SU-DHL-6 (cell line): ENCODE measurements around the gene SLC12A7.

Source experiments
- H2AFZ ChIP-seq: fragments of 200-600 bp; sonication (generic); 2 replicates; pipeline ENCODE4 v1.6.1; 2014; ENCODE audit warnings: low read depth, mild to moderate bottlenecking, moderate library complexity, mixed read lengths, antibody characterized with exemption, low read length; ENCODE audit not compliant: severe bottlenecking
- H3F3A ChIP-seq: fragments of 200-600 bp; shearing (Covaris generic); 2 replicates; pipeline ENCODE4 v1.6.0; 2016; ENCODE audit warnings: antibody characterized with exemption, mild to moderate bottlenecking; ENCODE audit not compliant: insufficient read depth
- H3K27ac ChIP-seq: fragments of 200-600 bp; sonication (generic); 2 replicates; pipeline ENCODE4 v1.5.1; 2016; ENCODE audit warnings: low read depth, mild to moderate bottlenecking, low read length, moderate library complexity, mixed read lengths
- H3K27me3 ChIP-seq: fragments of 200-600 bp; sonication (generic), shearing (Covaris generic); 2 replicates; pipeline ENCODE4 v1.6.0; 2014; ENCODE audit warnings: mild to moderate bottlenecking, low read length
- H3K36me3 ChIP-seq: fragments of 200-600 bp; sonication (generic); 2 replicates; pipeline ENCODE4 v1.6.1; 2014; ENCODE audit warnings: mild to moderate bottlenecking, low read length, mixed read lengths
- H3K4me2 ChIP-seq: fragments of 300-600, 200-600 bp; shearing (Covaris generic), sonication (generic); 2 replicates; pipeline ENCODE4 v1.6.0; 2014; ENCODE audit warnings: low read length, low read depth, mild to moderate bottlenecking; ENCODE audit not compliant: poor library complexity, severe bottlenecking
- H3K4me3 ChIP-seq: fragments of 200-600 bp; sonication (generic); 2 replicates; pipeline ENCODE4 v1.5.1; 2014; ENCODE audit warnings: antibody characterized with exemption, low read length, mild to moderate bottlenecking, mixed read lengths; ENCODE audit not compliant: insufficient read depth, poor library complexity, severe bottlenecking
- H3K79me2 ChIP-seq: fragments of 200-600 bp; sonication (generic); 2 replicates; pipeline ENCODE4 v1.6.1; 2014; ENCODE audit warnings: mild to moderate bottlenecking, low read length, moderate library complexity; ENCODE audit not compliant: insufficient read depth
- H3K9ac ChIP-seq: fragments of 200-600 bp; sonication (generic); 2 replicates; pipeline ENCODE4 v1.7.0; 2014; ENCODE audit warnings: mild to moderate bottlenecking, low read length
- H3K9me2 ChIP-seq: fragments of 200-600 bp; sonication (generic); replicated peaks from 2 replicates; pipeline ENCODE4 v1.6.1; 2014; ENCODE audit warnings: low read length; ENCODE audit not compliant: insufficient read depth
- H3K9me3 ChIP-seq: fragments of 200-600 bp; sonication (generic); 2 replicates; pipeline ENCODE4 v1.6.1; 2014; ENCODE audit warnings: low read length, mixed read lengths; ENCODE audit not compliant: insufficient read depth
- H4K20me1 ChIP-seq: fragments of 200-600 bp; sonication (generic); 2 replicates; pipeline ENCODE4 v1.6.1; 2014; ENCODE audit warnings: low read depth, mild to moderate bottlenecking, antibody characterized with exemption, low read length, moderate library complexity, mixed read lengths
- CTCF ChIP-seq: fragments of 200-600 bp; sonication (generic); IDR thresholded peaks from one replicate; pipeline ENCODE4 v1.5.1; 2017; ENCODE audit warnings: antibody characterized with exemption, mild to moderate bottlenecking, low read length, moderate library complexity; ENCODE audit not compliant: insufficient read depth, poor library complexity, severe bottlenecking
- EZH2phosphoT487 ChIP-seq: fragments of 200-600 bp; sonication (generic), shearing (Covaris generic); conservative IDR thresholded peaks from 2 replicates; pipeline ENCODE4 v1.6.1; 2018; ENCODE audit warnings: mild to moderate bottlenecking, antibody characterized with exemption, low read length, moderate library complexity, mixed read lengths

Gene SLC12A7

GRCh38 chr5:1112596-1113331 is 901 bp upstream of the SLC12A7 start:
- no peak overlapping the region for H3K9ac ChIP-seq
- H3K9me2 ChIP-seq: no peaks in the 10 kb centered on the region
- no peaks in the 10 kb centered on the region for H3F3A ChIP-seq
- no peaks in the 10 kb centered on the region for H3K27me3 ChIP-seq
- no peak for TF ChIP-seq EZH2phosphoT487
- no peak for TF ChIP-seq CTCF
- H3K36me3 ChIP-seq: no peaks in the 10 kb centered on the region
- H3K4me2 ChIP-seq: no peak overlapping the region
- no peaks in the 10 kb centered on the region for H3K79me2 ChIP-seq
- H3K4me3 ChIP-seq: no peak overlapping the region
- no peaks in the 10 kb centered on the region for H4K20me1 ChIP-seq
- no peak overlapping the region for H3K27ac ChIP-seq
- no peak overlapping the region for H2AFZ ChIP-seq
- no peaks in the 10 kb centered on the region for H3K9me3 ChIP-seq

GRCh38 chr5:1111241-1111726 is 579 bp downstream of the SLC12A7 start:
- Histone ChIP-seq H3K4me3 (no peak overlapping the region), H3K4me2 (no peak overlapping the region), H2AFZ (no peak overlapping the region), H3F3A (no peaks in the 10 kb centered on the region), H3K36me3 (no peaks in the 10 kb centered on the region), H4K20me1 (no peaks in the 10 kb centered on the region), H3K9me3 (no peaks in the 10 kb centered on the region), H3K79me2 (no peaks in the 10 kb centered on the region), H3K9me2 (no peaks in the 10 kb centered on the region), H3K27ac (no peak overlapping the region), H3K9ac (no peak overlapping the region), H3K27me3 (no peaks in the 10 kb centered on the region)
- TF ChIP-seq CTCF (no peak), EZH2phosphoT487 (no peak)

GRCh38 chr5:1110307-1111240 is 1.3 kb downstream of the SLC12A7 start:
- Histone ChIP-seq H3K79me2 (no peaks in the 10 kb centered on the region), H2AFZ (no peak overlapping the region), H3K27ac (no peak overlapping the region), H3K9ac (no peak overlapping the region), H3K9me2 (no peaks in the 10 kb centered on the region), H3K27me3 (no peaks in the 10 kb centered on the region), H3K4me3 (no peak overlapping the region), H4K20me1 (no peaks in the 10 kb centered on the region), H3K9me3 (no peaks in the 10 kb centered on the region), H3K4me2 (no peak overlapping the region), H3K36me3 (no peaks in the 10 kb centered on the region), H3F3A (no peaks in the 10 kb centered on the region)
- TF ChIP-seq CTCF (no peak), EZH2phosphoT487 (no peak)
